ENCODE measurements around the gene S100A10.

Gene S100A10

DNA sequence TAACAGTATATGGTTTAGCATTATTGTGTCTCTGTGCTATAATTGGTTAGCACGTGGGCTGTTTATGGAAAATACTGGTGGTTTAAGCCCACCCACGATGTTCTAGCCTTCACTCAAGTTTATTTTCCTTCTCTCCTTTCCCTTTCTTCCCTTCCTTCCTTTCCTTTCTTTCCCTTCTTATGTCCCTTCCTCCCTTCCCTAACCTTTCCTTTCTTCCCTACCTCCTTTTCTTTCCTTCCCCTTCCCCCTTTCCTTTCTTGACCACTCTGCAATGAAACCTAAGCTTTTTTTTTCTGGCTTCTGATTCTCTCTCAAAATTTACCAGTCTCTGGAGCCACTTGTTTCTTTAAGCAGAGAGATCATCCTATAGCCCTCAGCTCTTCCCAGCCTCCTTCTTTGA, 13.4 kb upstream of the S100A10 start:
- Mint-ChIP-seq H3K27me3 (ENCODE audit: low read depth) (peaks cover 16% of the 10 kb centered on the region), H3K9me3 (no peaks in the 10 kb centered on the region), H3K4me1 (peaks cover 10% of the 10 kb centered on the region), H3K4me3 (no peak overlapping the region), H3K27ac (no peak overlapping the region), H3K36me3 (ENCODE audit: low read depth) (no peaks in the 10 kb centered on the region)
- no peak for TF ChIP-seq CTCF (IDR thresholded peaks at IDR 0.05; ENCODE audit: unreplicated experiment in 3 of 3)

DNA sequence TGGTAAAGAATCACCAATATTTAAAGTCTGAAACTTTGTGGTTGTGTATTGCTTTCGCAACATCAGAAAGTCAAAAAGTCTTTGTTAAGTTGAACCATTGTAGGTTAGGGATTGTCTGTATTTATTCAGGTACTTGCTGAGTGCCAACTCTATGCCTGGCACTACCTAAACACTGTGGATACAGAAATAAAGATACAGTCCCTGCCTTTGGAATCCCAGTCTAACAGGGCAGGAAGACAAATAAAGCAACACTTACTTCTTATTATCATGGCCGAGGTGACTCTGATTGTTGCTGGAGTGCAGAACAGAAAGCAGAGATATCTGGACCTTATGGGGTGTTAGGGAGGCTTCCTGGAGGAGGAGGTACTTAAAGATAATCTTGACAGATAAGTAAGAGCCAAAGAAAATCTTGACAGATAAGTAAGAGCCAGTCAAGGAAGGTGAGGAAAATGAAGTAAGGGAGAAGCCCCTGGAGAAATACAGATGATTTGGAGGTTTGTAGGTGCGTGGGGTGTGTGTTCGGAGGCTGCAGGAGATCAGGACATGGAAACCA, 11.8 kb upstream of the S100A10 start:
- Mint-ChIP-seq H3K27ac (no peak overlapping the region), H3K36me3 (ENCODE audit: low read depth) (no peaks in the 10 kb centered on the region), H3K9me3 (no peaks in the 10 kb centered on the region), H3K4me1 (peaks cover 16% of the 10 kb centered on the region), H3K27me3 (ENCODE audit: low read depth) (peaks cover 22% of the 10 kb centered on the region), H3K4me3 (no peak overlapping the region)
- no peak for TF ChIP-seq CTCF (IDR thresholded peaks at IDR 0.05; ENCODE audit: unreplicated experiment in 3 of 3)

- Mint-ChIP-seq H3K27me3 (ENCODE audit: low read depth) (peaks cover 31% of the 10 kb centered on the region), H3K27ac (no peak overlapping the region), H3K4me3 (no peak overlapping the region), H3K4me1 (peaks cover 16% of the 10 kb centered on the region), H3K9me3 (no peaks in the 10 kb centered on the region), H3K36me3 (ENCODE audit: low read depth) (no peaks in the 10 kb centered on the region)
- no peak for TF ChIP-seq CTCF (IDR thresholded peaks at IDR 0.05; ENCODE audit: unreplicated experiment in 3 of 3)
Observed at GRCh38 chr1:152003846-152004442, 10.3 kb upstream of the S100A10 start.

DNA sequence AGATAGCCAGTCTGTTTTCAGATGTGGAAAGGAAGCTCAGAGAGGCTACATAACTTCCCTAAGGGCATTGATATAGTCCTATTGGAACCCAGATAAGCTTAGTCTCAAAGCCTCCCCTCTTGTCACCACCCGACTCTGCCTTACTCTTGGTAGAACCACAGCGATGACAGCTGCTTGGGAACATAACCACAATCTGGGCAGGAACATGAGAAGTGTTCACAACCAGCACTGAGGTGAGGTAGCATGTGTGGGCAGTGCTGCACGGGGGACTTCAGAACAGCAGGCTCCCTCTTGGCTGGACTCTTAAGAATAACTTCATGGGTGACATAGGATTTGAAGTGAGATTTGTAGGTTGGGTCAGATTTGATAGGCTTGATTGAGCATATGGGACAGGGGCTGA, 9.3 kb upstream of the S100A10 start:
- Mint-ChIP-seq H3K36me3 (ENCODE audit: low read depth) (no peaks in the 10 kb centered on the region), H3K4me1 (peaks cover 16% of the 10 kb centered on the region), H3K27ac (no peak overlapping the region), H3K4me3 (no peak overlapping the region), H3K27me3 (ENCODE audit: low read depth) (peaks cover 33% of the 10 kb centered on the region), H3K9me3 (no peaks in the 10 kb centered on the region)
- no peak for TF ChIP-seq CTCF (IDR thresholded peaks at IDR 0.05; ENCODE audit: unreplicated experiment in 3 of 3)

DNA sequence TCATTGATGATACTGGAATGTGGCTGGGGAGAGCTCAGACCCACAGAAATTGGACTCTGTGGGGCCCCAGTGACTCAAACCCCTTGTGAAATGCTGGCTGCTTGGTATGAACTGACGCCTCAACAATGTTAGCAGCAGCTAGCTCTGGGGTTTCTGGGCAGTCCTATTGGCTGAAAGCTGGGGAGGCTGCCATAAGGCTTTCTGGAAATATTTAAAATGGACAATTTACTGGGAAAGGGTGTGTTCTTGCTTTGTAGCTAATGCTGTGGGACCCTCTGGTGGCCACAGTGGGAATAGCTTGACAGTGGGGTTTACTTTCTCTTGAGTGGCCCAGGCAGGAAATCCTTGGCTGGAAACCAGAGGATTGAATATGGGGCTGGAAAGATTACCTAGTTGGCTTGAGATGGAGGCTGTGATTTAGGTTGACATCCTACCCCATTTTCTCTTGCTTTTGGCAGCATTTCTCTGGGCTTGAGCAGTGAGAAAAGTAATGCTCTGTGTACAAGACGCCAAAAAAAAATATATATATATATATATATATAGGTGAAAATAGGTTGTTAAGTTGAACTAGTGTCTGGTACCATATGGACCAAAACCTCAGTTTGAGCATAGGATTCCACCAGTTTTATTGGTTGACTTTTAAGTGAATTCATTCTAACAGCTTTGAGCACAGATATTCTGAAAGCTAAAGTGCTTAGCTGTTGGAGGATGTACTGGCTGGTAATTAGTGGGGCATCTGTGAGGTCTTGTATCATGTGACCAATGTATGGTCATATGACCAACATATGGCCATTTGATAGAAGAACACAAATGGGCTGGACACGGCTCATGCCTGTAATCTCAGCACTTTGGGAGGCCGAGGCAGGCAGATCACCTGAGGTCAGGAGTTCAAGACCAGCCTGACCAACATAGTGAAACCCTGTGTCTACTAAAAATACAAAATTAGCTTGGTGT, 8.2 kb upstream of the S100A10 start:
- TF ChIP-seq CTCF (IDR thresholded peaks at IDR 0.05; ENCODE audit: unreplicated experiment in 3 of 3), result peak; percentile 93 to 96 (median 95)
- Mint-ChIP-seq H3K27ac (peak overlapping the region in 1 of 3 experiments; percentile 35), H3K9me3 (no peaks in the 10 kb centered on the region), H3K36me3 (ENCODE audit: low read depth) (no peaks in the 10 kb centered on the region), H3K4me3 (no peak overlapping the region), H3K27me3 (ENCODE audit: low read depth) (peaks cover 44% of the 10 kb centered on the region), H3K4me1 (peaks cover 16% of the 10 kb centered on the region)
